ENCODE results near the gene VSX2. TPM values are rescaled to one million over a fixed set of nuclear protein-coding genes. Genes with fewer than 3 reads are reported as not detected.

VSX2 gene
- total and polyA plus RNA-seq, 2 experiments from 2014 or later: 0.49 to 0.52 TPM

- no peak for TF ChIP-seq NANOG (IDR thresholded peaks at IDR 0.05; ENCODE audit: borderline replicate concordance)
- no peak for TF ChIP-seq EZH2 (IDR thresholded peaks at IDR 0.05; ENCODE audit: low read depth, unreplicated experiment)
- TF ChIP-seq, protein P1, sequence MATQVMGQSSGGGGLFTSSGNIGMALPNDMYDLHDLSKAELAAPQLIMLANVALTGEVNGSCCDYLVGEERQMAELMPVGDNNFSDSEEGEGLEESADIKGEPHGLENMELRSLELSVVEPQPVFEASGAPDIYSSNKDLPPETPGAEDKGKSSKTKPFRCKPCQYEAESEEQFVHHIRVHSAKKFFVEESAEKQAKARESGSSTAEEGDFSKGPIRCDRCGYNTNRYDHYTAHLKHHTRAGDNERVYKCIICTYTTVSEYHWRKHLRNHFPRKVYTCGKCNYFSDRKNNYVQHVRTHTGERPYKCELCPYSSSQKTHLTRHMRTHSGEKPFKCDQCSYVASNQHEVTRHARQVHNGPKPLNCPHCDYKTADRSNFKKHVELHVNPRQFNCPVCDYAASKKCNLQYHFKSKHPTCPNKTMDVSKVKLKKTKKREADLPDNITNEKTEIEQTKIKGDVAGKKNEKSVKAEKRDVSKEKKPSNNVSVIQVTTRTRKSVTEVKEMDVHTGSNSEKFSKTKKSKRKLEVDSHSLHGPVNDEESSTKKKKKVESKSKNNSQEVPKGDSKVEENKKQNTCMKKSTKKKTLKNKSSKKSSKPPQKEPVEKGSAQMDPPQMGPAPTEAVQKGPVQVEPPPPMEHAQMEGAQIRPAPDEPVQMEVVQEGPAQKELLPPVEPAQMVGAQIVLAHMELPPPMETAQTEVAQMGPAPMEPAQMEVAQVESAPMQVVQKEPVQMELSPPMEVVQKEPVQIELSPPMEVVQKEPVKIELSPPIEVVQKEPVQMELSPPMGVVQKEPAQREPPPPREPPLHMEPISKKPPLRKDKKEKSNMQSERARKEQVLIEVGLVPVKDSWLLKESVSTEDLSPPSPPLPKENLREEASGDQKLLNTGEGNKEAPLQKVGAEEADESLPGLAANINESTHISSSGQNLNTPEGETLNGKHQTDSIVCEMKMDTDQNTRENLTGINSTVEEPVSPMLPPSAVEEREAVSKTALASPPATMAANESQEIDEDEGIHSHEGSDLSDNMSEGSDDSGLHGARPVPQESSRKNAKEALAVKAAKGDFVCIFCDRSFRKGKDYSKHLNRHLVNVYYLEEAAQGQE (IDR thresholded peaks at IDR 0.05; ENCODE audit: unreplicated experiment): no peak
- TF ChIP-seq, protein P2, sequence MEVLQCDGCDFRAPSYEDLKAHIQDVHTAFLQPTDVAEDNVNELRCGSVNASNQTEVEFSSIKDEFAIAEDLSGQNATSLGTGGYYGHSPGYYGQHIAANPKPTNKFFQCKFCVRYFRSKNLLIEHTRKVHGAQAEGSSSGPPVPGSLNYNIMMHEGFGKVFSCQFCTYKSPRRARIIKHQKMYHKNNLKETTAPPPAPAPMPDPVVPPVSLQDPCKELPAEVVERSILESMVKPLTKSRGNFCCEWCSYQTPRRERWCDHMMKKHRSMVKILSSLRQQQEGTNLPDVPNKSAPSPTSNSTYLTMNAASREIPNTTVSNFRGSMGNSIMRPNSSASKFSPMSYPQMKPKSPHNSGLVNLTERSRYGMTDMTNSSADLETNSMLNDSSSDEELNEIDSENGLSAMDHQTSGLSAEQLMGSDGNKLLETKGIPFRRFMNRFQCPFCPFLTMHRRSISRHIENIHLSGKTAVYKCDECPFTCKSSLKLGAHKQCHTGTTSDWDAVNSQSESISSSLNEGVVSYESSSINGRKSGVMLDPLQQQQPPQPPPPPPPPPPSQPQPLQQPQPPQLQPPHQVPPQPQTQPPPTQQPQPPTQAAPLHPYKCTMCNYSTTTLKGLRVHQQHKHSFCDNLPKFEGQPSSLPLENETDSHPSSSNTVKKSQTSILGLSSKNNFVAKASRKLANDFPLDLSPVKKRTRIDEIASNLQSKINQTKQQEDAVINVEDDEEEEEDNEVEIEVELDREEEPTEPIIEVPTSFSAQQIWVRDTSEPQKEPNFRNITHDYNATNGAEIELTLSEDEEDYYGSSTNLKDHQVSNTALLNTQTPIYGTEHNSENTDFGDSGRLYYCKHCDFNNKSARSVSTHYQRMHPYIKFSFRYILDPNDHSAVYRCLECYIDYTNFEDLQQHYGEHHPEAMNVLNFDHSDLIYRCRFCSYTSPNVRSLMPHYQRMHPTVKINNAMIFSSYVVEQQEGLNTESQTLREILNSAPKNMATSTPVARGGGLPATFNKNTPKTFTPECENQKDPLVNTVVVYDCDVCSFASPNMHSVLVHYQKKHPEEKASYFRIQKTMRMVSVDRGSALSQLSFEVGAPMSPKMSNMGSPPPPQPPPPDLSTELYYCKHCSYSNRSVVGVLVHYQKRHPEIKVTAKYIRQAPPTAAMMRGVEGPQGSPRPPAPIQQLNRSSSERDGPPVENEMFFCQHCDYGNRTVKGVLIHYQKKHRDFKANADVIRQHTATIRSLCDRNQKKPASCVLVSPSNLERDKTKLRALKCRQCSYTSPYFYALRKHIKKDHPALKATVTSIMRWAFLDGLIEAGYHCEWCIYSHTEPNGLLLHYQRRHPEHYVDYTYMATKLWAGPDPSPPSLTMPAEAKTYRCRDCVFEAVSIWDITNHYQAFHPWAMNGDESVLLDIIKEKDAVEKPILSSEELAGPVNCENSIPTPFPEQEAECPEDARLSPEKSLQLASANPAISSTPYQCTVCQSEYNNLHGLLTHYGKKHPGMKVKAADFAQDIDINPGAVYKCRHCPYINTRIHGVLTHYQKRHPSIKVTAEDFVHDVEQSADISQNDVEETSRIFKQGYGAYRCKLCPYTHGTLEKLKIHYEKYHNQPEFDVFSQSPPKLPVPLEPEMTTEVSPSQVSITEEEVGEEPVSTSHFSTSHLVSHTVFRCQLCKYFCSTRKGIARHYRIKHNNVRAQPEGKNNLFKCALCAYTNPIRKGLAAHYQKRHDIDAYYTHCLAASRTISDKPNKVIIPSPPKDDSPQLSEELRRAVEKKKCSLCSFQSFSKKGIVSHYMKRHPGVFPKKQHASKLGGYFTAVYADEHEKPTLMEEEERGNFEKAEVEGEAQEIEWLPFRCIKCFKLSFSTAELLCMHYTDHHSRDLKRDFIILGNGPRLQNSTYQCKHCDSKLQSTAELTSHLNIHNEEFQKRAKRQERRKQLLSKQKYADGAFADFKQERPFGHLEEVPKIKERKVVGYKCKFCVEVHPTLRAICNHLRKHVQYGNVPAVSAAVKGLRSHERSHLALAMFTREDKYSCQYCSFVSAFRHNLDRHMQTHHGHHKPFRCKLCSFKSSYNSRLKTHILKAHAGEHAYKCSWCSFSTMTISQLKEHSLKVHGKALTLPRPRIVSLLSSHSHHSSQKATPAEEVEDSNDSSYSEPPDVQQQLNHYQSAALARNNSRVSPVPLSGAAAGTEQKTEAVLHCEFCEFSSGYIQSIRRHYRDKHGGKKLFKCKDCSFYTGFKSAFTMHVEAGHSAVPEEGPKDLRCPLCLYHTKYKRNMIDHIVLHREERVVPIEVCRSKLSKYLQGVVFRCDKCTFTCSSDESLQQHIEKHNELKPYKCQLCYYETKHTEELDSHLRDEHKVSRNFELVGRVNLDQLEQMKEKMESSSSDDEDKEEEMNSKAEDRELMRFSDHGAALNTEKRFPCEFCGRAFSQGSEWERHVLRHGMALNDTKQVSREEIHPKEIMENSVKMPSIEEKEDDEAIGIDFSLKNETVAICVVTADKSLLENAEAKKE (CRISPR knock-in tag; IDR thresholded peaks at IDR 0.05): no peak
- no peak for TF ChIP-seq CTCF (conservative IDR thresholded peaks at IDR 0.05; ENCODE audit: low read depth in 2 of 2)
- no peak for TF ChIP-seq ETS1 (IDR thresholded peaks at IDR 0.05)
- no peak for TF ChIP-seq ZNF114 (CRISPR knock-in tag; IDR thresholded peaks at IDR 0.05)
- no peak for TF ChIP-seq ZNF331 (CRISPR knock-in tag; IDR thresholded peaks at IDR 0.05; ENCODE audit: low read depth)
- TF ChIP-seq POLR2AphosphoS5 (IDR thresholded peaks at IDR 0.05; ENCODE audit: low read depth): no peak
- TF ChIP-seq STAT1 (IDR thresholded peaks at IDR 0.05; ENCODE audit: unreplicated experiment): no peak
- no peak for TF ChIP-seq CREB1 (CRISPR knock-in tag; IDR thresholded peaks at IDR 0.05; ENCODE audit: low read depth)
- TF ChIP-seq EZH2phosphoT487 (IDR thresholded peaks at IDR 0.05; ENCODE audit: unreplicated experiment): no peak
- Histone ChIP-seq H3K79me2 (replicated peaks; ENCODE audit: insufficient read depth) (peaks cover 19% of the 10 kb centered on the region), H3K9me2 (ENCODE audit: insufficient read depth) (no peaks in the 10 kb centered on the region), H3K4me1 (ENCODE audit: insufficient read depth) (0 out of 2 replicates have a peak, but pooled peaks cover 4% of the 10 kb centered on the region), H2AFZ (no peak overlapping the region), H4K20me1 (replicated peaks; ENCODE audit: insufficient read depth) (peaks cover 25% of the 10 kb centered on the region), H3K27ac (ENCODE audit: low read depth) (no peak overlapping the region), H3K27me3 (ENCODE audit: insufficient read depth) (no peaks in the 10 kb centered on the region), H3K4me3 (no peak overlapping the region), H3F3A (replicated peaks; ENCODE audit: low read depth) (peaks cover 23% of the 10 kb centered on the region; the same call in 1 of the 2 replicates), H3K36me3 (ENCODE audit: insufficient read depth) (peaks cover 31% of the 10 kb centered on the region), H3K4me2 (no peak overlapping the region)
- peaks cover 16% of the 10 kb centered on the region for H3K4me1 Mint-ChIP-seq
- H3K36me3 Mint-ChIP-seq (ENCODE audit: low read depth): peaks cover 81% of the 10 kb centered on the region
- DNase-seq (ENCODE audit: low spot score) (no peak), ATAC-seq (no peak)
- peaks cover 3% of the 10 kb centered on the region for H3K27me3 Mint-ChIP-seq (ENCODE audit: insufficient read depth, low read depth, poor library complexity)
- H3K4me3 Mint-ChIP-seq: no peak overlapping the region; the same call in 2 of the 3 replicates
- H3K27ac Mint-ChIP-seq: no peak overlapping the region
- no peaks in the 10 kb centered on the region for H3K9me3 Mint-ChIP-seq
Measured at GRCh38 chr14:74292061-74292460, 52.8 kb downstream of the VSX2 start.
